GM12872 (cell line): ENCODE data around the gene LSM2.

Experiments used
- TF ChIP-seq, protein P1 (sequence below): IDR thresholded peaks from 3 replicates; pipeline ENCODE4 v1.5.1; 2011; ENCODE audit warnings: low read depth, mild to moderate bottlenecking, low read length, moderate library complexity; ENCODE audit not compliant: insufficient read depth

Gene LSM2

DNA sequence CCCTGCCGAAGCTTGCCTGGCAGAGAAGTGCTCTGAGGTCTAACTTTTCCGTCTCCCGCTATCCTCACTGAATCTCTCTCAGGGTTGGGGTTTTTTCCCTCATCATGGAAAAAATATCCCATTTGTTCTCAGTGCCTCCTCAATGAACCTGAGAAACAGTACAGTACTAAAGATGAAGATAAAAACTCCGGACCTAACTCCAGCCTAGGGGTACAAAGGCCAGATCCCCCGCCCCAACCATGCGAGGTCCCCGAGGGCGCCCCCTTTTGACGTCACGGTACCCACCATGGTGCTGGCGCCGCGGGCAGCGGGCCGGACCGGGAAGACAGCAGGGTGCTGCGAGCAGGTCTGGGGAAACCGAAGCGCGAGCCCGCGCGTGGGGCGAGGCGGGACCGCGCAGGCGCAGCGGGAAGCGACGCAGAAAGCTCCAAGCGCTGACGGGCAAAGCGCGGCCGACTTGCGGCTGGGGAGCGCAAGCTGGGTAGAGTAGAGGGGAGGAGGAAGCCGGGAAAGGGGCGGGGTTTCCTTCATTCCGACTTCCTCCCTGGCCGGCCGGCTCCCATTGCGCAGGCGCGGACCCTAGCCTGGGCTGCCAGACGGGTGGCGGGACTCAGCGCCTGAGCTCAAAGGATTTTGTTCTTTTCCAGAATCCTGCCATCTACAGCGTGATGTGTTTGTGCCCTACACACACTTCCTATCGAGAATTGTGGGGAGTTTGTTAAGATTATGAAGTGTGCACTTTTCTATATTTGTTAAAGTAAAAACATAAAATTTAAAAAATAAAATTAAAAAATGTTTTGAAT lies at the start of gene LSM2:
TSS of gene LSM2 (minus strand) at position 497 of the 803 bp plus-strand sequence. CDS start at position 288, 209 bp downstream.
- TF ChIP-seq, protein P1, sequence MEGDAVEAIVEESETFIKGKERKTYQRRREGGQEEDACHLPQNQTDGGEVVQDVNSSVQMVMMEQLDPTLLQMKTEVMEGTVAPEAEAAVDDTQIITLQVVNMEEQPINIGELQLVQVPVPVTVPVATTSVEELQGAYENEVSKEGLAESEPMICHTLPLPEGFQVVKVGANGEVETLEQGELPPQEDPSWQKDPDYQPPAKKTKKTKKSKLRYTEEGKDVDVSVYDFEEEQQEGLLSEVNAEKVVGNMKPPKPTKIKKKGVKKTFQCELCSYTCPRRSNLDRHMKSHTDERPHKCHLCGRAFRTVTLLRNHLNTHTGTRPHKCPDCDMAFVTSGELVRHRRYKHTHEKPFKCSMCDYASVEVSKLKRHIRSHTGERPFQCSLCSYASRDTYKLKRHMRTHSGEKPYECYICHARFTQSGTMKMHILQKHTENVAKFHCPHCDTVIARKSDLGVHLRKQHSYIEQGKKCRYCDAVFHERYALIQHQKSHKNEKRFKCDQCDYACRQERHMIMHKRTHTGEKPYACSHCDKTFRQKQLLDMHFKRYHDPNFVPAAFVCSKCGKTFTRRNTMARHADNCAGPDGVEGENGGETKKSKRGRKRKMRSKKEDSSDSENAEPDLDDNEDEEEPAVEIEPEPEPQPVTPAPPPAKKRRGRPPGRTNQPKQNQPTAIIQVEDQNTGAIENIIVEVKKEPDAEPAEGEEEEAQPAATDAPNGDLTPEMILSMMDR = no peak; the same call in 1 of the 3 replicates

DNA sequence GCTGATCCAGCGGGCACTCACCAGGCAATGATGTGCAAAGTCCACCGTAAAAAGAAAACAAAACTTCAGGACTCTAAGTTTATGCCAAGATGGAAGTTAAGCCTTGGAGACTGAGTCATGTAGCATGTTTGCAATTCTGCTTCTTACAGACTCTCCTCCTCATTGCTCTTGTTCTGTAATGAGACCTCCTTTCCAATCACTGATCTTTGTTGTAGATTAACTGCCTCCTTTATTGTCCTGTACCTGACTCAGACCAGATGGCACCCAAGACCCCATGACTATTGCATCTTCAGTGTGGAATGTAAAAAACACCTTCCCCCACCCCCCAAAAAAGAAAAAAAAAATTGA lies 44.7 kb upstream of the LSM2 start:
- TF ChIP-seq, protein P1 = no peak

DNA sequence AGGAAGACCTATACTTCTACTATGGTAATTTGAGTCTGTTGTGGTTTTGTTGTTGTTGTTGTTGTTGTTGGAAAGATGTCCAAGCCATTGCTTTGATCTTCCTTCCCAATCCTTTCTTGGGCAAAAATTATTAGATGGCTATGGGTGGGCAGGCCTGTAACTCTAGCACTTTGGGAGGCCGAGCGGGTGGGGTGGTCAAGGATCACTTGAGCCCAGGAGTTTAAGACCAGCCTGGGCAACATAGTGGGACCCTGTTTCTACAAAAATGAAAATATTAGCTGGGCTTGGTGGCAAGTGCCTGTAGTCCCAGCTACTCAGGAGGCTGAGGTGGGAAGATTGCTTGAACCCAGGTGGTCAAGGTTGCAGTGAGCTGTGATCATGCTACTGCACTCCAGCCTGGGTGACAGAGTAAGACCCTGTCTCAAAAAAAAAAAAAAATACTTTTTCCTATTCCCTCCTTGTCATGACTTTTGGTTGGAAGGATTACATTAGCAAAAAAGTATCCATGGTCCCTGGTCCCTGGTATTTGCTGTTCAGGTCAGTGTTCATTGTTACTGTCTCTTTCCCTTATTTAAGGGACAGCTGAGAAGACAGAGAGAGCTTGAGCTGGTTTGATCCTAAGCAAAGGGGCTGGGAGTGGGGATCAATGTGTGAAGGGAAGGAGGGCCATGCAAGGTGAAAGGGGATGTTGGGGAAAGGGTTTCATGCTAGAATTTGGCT lies 44.2 kb upstream of the LSM2 start:
- TF ChIP-seq, protein P1 = no peak

DNA sequence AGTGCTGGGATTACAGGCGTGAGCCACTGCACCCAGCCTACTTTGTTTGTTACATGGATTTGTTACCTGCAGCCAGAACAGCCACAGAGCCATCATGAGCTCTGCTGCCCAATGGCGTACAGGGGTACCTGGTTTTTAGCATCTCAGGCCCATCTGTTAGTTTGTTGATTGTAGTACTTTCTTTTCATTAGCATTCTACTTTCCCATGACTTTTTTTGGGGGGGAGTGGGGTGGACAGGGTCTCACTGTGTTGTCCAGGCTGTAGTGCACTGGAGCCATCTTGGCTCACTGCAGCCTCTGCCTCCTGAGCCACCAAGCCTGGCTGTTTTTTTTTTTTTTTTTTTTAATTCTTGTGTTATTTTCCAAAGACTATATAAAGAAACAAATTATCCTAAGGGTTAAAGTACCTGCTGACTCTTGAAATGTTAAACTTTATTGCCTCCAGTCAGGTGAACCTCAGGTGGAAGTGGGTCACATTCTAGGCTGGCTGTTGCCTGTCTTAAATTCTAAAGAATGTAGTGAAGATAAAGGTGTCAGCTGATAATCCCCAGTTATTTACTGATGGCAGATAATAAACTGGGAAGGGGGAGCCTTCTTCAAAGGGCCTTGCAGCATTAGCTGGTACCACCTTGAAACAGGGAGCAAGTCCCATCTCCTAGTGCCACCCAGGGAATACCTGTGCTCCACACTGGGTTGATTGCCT lies 40.7 kb upstream of the LSM2 start:
- TF ChIP-seq, protein P1 = no peak

DNA sequence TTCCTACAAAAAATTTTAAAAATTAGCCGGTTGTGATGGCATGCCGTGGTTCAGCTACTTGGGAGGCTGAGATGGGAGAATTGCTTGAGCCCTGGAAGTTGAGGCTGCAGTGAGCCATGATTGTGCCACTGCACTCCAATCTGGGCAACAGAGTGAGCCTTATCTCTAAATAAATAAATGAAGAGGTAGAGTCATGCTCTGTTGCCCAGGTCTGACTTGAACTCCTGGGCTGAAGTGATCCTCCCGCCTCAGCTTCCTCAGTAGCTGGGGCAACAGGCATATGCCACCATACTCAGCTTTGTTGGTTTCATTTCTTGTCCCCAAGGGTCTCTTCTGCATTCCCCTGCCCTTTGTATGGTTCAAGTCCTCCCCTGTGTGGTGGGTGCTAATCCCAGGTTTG lies 37.7 kb upstream of the LSM2 start:
- TF ChIP-seq, protein P1 = no peak

DNA sequence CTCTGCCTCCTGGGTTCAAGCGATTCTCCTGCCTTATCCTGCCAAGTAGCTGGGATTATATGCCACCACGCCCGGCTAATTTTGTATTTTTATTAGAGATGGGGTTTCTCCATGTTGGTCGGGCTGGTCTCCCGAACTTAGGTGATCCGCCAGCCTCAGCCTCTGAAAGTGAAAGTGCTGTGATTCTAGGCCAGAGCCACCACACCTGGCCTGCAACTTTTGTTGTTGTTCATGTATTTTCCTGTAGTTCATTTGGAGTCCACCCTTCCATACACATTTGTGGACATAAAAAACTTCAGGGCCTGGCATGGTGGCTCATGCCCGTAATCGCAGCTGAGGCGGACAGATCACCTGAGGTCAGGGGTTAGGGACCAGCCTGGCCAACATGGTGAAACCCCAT lies 35.3 kb upstream of the LSM2 start:
- TF ChIP-seq, protein P1 = no peak

DNA sequence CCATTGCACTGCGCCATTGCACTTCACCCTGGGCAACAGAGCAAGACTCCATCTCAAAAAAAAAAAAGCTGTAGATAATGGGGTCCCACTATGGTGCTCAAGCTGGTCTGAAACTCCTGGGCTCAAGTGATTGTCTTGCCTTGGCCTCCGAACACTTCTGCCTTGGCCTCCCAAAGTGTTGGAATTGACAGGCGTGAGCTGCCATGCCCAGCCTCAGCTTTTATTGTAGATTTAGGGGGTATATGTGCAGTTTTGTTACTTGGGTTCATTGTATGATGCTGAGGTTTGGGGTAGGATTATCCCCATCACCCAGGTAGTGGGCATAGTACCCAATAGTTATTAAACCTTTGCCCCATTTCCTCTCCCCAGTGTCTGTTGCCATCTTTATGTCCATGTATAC lies 32.2 kb upstream of the LSM2 start:
- TF ChIP-seq, protein P1 = no peak
